Hepatocyte (in vitro differentiated cells): Measurements from ENCODE around the gene NUDT4.

Experiments
- CTCF ChIP-seq: fragments of 200-600 bp; sonication (generic); IDR thresholded peaks from 2 replicates; pipeline ENCODE4 v1.5.1; 2016; ENCODE audit warnings: antibody characterized with exemption, mild to moderate bottlenecking; ENCODE audit not compliant: poor library complexity
- EZH2 ChIP-seq: fragments of 200-600 bp; sonication (generic); IDR thresholded peaks from 2 replicates; pipeline ENCODE4 v1.6.1; 2016; ENCODE audit warnings: antibody characterized with exemption, mild to moderate bottlenecking, borderline replicate concordance
- EZH2phosphoT487 ChIP-seq: fragments of 200-600 bp; sonication (generic); IDR thresholded peaks from one replicate; pipeline ENCODE4 v1.6.1; 2018; ENCODE audit warnings: antibody characterized with exemption, mild to moderate bottlenecking, low read depth, moderate library complexity; ENCODE audit not compliant: unreplicated experiment, severe bottlenecking

GRCh38 chr12:93447555-93448290 lies 70.0 kb downstream of the NUDT4 start:
- TF ChIP-seq CTCF = no peak
- no peak for TF ChIP-seq EZH2
- TF ChIP-seq EZH2phosphoT487 = no peak
